HepG2 (cell line): ENCODE data around the gene HCRT. TPM values are rescaled to one million over a fixed set of nuclear protein-coding genes. Genes with fewer than 3 reads are reported as not detected.

Source experiments
- CENPT ChIP-seq: sonication (generic); formaldehyde crosslinking; IDR thresholded peaks from 2 replicates; pipeline ENCODE4 v1.8.0; 2022; ENCODE audit warnings: low read depth, mild to moderate bottlenecking, moderate library complexity, missing genetic modification reagents
- HIC2 ChIP-seq: sonication (generic); formaldehyde crosslinking; IDR thresholded peaks from 2 replicates; pipeline ENCODE4 v1.9.0; 2022; ENCODE audit warnings: low read depth, missing genetic modification reagents
- IKZF5 ChIP-seq: IDR thresholded peaks from 2 replicates; pipeline ENCODE4 v1.6.1; 2018; ENCODE audit warnings: missing genetic modification reagents, mild to moderate bottlenecking, missing compliant biosample characterization
- KLF13 ChIP-seq: sonication (generic); formaldehyde crosslinking; IDR thresholded peaks from 2 replicates; pipeline ENCODE4 v1.4.0; 2020; ENCODE audit warnings: mild to moderate bottlenecking, missing genetic modification reagents
- MXD1 ChIP-seq: sonication (generic); formaldehyde crosslinking; IDR thresholded peaks from 2 replicates; pipeline ENCODE4 v1.4.0; 2020; ENCODE audit warnings: mild to moderate bottlenecking, missing genetic modification reagents
- PHB2 ChIP-seq: fragments of 450-650 bp; IDR thresholded peaks from 2 replicates; pipeline ENCODE4 v1.6.1; 2018; ENCODE audit not compliant: partially characterized antibody
- RNF219 ChIP-seq: sonication (generic); formaldehyde crosslinking; IDR thresholded peaks from 2 replicates; pipeline ENCODE4 v1.5.0; 2020; ENCODE audit warnings: mild to moderate bottlenecking, missing genetic modification reagents
- RXRA ChIP-seq: sonication (generic); formaldehyde crosslinking; IDR thresholded peaks from 2 replicates; pipeline ENCODE4 v1.5.1; 2020; ENCODE audit warnings: missing genetic modification reagents
- THYN1 ChIP-seq: sonication (generic); formaldehyde crosslinking; IDR thresholded peaks from 2 replicates; pipeline ENCODE4 v1.8.1; 2023; ENCODE audit warnings: low read depth, mild to moderate bottlenecking, moderate library complexity, missing genetic modification reagents, borderline replicate concordance
- ZNF121 ChIP-seq: sonication (generic); formaldehyde crosslinking; IDR thresholded peaks from 2 replicates; pipeline ENCODE4 v1.5.0; 2020; ENCODE audit warnings: mild to moderate bottlenecking, missing genetic modification reagents
- ZNF275 ChIP-seq: sonication (generic); formaldehyde crosslinking; IDR thresholded peaks from 2 replicates; pipeline ENCODE4 v1.8.0; 2022; ENCODE audit warnings: missing genetic modification reagents, mild to moderate bottlenecking, inconsistent platforms, borderline replicate concordance
- ZNF34 ChIP-seq: sonication (generic); formaldehyde crosslinking; IDR thresholded peaks from 2 replicates; pipeline ENCODE4 v1.4.0; 2020; ENCODE audit warnings: mild to moderate bottlenecking, missing genetic modification reagents, borderline replicate concordance
- ZNF367 ChIP-seq: sonication (generic); formaldehyde crosslinking; IDR thresholded peaks from 2 replicates; pipeline ENCODE4 v1.4.0; 2020; ENCODE audit warnings: missing genetic modification reagents, borderline replicate concordance
- ZNF432 ChIP-seq: sonication (generic); formaldehyde crosslinking; IDR thresholded peaks from 2 replicates; pipeline ENCODE4 v1.5.0; 2020; ENCODE audit warnings: missing genetic modification reagents, mild to moderate bottlenecking, borderline replicate concordance
- ZNF749 ChIP-seq: sonication (generic); formaldehyde crosslinking; IDR thresholded peaks from 2 replicates; pipeline ENCODE4 v1.8.0; 2022; ENCODE audit warnings: mild to moderate bottlenecking, missing genetic modification reagents, moderate library complexity, borderline replicate concordance
- ZNF850 ChIP-seq: sonication (generic); formaldehyde crosslinking; conservative IDR thresholded peaks from 2 replicates; pipeline ENCODE4 v1.9.0; 2021; ENCODE audit warnings: mild to moderate bottlenecking, missing genetic modification reagents
- polyA plus RNA-seq, 8 experiments: library from polyadenylated mRNA; depleted of rRNA in 3 of 8; stranded (reverse) in 7 of 8; unstranded in 1 of 8; fragments of >200 nt; fragmentation: Illumina TruSeq in 4 of 8; extraction: Trizol in 4 of 8; gene quantifications; 2 replicates each; pipeline versions ENCODE4 v1.2.1 to v1.2.3, GENCODE V29; 2011 to 2016; ENCODE audit warnings: low read depth in 4 of 8, missing spikeins in 1 of 8, mixed read lengths in 1 of 8; ENCODE audit not compliant: insufficient read depth in 1 of 8
- total RNA-seq, 5 experiments: library from RNA; depleted of rRNA; stranded (reverse); fragments of >200 nt; fragmentation: Illumina TruSeq; extraction: Trizol; gene quantifications; 2 replicates each; pipeline ENCODE4 v1.2.3, GENCODE V29; 2016; ENCODE audit warnings: low read depth in 1 of 5
- TF ChIP-seq, protein P1 (sequence below): sonication (generic); formaldehyde crosslinking; conservative IDR thresholded peaks from 2 replicates; pipeline ENCODE4 v1.4.0; 2020; ENCODE audit warnings: missing genetic modification reagents

The HCRT gene
- total and polyA plus RNA-seq, 2 of the 13 experiments (the other 11 are each of a cell fraction or from before 2014, with no cell fraction given): not detected

DNA sequence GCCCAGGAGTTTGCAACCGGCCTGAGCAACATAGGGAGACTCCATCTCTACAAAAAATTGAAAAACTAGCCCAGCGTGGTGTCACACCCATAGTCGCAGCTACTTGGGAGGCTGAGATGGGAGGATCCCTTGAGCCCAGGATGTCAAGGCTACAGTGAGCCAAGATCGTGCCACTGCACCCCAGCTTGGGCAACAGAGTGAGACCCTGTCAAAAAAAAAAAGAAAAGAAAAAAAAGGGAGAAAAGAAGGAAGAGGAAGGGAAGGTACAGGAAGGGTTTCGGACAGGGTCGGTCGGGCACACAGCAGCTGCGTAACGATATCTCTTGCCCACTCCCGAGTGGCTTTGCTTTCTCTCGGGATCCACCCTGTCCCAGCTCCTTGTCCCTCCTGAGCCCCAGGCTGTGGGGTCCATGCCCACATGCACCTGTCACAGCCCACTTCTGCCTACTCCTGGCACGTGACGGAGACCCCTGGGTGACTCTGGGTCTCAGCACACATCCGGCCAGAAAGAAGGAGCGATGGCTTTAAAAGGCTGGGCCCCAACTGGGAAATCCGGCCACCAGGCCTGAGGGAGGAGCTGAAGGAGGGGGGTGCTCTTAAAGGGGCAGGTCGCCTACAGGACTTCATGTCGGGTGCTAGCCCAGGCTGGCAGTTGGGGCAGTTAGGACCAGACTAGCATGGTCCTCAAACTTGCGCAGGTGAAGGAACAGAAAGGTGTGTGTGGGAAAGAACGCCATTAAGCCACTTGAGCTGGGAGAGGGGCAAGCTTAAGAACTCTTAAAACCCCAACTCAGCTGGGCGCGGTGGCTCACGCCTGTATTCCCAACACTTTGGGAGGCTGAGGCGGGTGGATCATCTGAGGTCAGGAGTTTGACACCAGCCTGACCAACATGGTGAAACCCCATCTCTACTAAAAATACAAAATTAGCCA, 9.0 kb upstream of the HCRT start, which contains the start of gene GHDC (continued):
- TF ChIP-seq MXD1 (CRISPR knock-in tag): peak; percentile 89
- no peak for TF ChIP-seq CENPT
- TF ChIP-seq ZNF367 (CRISPR knock-in tag): no peak
- 0 out of 2 replicates have a peak, but pooled peaks have one; percentile 68 for TF ChIP-seq HIC2 (CRISPR knock-in tag)
- TF ChIP-seq, protein P1, sequence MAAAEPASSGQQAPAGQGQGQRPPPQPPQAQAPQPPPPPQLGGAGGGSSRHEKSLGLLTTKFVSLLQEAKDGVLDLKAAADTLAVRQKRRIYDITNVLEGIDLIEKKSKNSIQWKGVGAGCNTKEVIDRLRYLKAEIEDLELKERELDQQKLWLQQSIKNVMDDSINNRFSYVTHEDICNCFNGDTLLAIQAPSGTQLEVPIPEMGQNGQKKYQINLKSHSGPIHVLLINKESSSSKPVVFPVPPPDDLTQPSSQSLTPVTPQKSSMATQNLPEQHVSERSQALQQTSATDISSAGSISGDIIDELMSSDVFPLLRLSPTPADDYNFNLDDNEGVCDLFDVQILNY (CRISPR knock-in tag): no peak
- no peak for TF ChIP-seq KLF13
- TF ChIP-seq RXRA (CRISPR knock-in tag): peak; percentile 57
- TF ChIP-seq ZNF275 (CRISPR knock-in tag): 0 out of 2 replicates have a peak, but pooled peaks have one; percentile 57
- peak; percentile 95 for TF ChIP-seq ZNF121 (CRISPR knock-in tag)
- TF ChIP-seq ZNF34: no peak
- TF ChIP-seq IKZF5 (CRISPR knock-in tag): no peak; the same call in 1 of the 2 replicates
- no peak for TF ChIP-seq PHB2
- no peak for TF ChIP-seq ZNF749 (CRISPR knock-in tag)
- TF ChIP-seq ZNF850: no peak
- TF ChIP-seq THYN1 (CRISPR knock-in tag): no peak
- no peak for TF ChIP-seq RNF219
- TF ChIP-seq ZNF432 (CRISPR knock-in tag): no peak
